Measurements from ENCODE around the gene EEF1A2. TPM values are rescaled to one million over a fixed set of nuclear protein-coding genes. Genes with fewer than 3 reads are reported as not detected.

EEF1A2 gene
- total RNA-seq, 4 donors from 2014 or later, result 2.1 to 4.7 (median 2.8) TPM; not detected in 1

DNA sequence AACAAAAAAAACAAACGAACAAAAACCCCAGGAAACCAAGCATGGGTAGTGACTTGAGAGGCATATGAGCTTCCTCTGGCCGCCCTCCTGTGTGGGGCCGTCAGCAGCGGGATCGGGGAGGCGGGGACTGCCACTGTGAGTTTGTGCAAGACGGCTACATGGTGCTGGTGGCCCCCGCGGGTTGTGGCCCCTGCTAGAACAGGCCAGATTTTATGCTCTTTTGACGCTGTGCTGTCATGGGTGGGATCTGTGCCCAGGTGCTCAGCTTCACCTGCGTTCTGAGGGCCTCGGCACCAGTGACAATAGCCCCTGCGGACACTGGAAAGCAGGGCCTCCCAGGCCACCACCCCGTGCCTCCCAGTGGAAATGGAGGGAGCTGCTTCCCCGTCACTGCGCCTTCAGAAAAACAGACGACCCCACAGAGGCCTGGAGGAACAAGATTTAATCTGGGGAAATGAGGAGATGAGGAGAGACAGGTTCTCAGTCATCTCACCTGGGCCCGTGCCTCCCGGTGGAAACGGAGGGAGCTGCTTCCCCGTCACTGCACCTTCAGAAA is 21.7 kb downstream of the EEF1A2 start:
- DNase-seq (ENCODE audit: low spot score) (no peak), ATAC-seq (ENCODE audit: low FRiP score) (no peak)
- TF ChIP-seq, protein P1, sequence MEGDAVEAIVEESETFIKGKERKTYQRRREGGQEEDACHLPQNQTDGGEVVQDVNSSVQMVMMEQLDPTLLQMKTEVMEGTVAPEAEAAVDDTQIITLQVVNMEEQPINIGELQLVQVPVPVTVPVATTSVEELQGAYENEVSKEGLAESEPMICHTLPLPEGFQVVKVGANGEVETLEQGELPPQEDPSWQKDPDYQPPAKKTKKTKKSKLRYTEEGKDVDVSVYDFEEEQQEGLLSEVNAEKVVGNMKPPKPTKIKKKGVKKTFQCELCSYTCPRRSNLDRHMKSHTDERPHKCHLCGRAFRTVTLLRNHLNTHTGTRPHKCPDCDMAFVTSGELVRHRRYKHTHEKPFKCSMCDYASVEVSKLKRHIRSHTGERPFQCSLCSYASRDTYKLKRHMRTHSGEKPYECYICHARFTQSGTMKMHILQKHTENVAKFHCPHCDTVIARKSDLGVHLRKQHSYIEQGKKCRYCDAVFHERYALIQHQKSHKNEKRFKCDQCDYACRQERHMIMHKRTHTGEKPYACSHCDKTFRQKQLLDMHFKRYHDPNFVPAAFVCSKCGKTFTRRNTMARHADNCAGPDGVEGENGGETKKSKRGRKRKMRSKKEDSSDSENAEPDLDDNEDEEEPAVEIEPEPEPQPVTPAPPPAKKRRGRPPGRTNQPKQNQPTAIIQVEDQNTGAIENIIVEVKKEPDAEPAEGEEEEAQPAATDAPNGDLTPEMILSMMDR (IDR thresholded peaks at IDR 0.05), result no peak

DNA sequence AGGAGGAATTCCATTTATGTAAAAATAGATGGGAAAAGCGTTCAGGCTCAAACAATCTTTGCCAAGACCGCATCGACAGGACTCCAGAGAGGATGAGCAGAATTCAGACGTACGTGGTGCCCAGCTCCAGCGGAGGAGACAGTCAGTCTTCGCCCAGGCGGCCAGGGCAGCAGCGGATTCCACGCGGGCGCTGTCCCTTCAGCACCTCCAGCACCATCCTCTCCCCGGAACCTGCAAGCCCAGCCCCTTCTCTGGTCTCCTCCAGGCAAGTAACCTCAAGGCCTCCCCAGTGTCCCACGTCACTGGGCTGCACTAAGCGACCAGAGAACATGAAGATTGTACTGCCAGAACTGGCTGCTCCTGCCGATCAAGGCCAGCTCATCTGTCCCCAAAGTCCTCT is 23.7 kb downstream of the EEF1A2 start:
- TF ChIP-seq, protein P1 (IDR thresholded peaks at IDR 0.05), result no peak
- DNase-seq (ENCODE audit: low spot score) (no peak), ATAC-seq (ENCODE audit: low FRiP score) (no peak)

DNA sequence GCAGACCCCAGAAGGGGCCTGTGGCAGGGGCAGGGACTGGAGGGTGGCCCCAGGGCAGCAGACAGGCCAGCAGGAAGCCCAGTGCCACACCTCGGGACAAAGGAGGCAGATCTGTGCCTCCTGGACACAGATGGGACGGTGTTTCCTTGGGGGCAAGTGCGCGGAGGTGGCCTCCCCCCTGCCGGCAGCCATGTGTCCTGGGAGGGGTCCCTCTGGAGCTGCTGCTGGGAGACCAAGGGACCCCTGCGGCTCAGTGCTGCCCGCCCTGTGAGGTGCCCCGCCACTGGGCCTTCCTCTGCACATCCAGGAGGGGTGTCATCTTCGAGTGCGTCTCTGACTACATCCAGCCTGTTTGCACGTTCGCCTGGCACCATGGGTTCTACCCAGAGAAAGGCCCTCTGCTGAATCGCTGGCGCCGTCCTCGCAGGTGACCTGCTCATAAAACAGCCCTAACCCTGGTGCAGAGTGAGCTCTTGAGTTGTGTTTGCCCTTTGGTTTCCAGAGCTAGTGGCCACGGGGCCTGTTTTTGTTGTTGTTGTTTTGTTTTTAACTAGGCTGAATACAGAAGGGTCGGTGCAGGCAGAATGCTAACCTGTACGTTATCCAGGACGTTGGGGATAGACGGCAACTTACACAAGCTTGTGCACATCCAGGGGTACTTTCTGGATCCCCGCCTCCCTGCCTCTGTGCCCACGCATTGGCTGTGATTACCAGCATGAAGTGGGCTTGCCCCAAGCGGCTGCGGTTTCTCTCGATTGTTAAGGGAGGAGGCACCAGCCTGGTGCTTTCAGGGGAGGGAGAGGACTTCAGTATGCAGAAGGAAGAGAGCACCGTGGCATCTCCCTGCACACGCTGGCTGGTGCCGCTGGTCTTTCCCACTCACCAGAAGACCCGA is 25.1 kb downstream of the EEF1A2 start:
- TF ChIP-seq, protein P1 (IDR thresholded peaks at IDR 0.05), result no peak
- no peak for DNase-seq (ENCODE audit: low spot score)
- ATAC-seq (ENCODE audit: low FRiP score), result no peak

DNA sequence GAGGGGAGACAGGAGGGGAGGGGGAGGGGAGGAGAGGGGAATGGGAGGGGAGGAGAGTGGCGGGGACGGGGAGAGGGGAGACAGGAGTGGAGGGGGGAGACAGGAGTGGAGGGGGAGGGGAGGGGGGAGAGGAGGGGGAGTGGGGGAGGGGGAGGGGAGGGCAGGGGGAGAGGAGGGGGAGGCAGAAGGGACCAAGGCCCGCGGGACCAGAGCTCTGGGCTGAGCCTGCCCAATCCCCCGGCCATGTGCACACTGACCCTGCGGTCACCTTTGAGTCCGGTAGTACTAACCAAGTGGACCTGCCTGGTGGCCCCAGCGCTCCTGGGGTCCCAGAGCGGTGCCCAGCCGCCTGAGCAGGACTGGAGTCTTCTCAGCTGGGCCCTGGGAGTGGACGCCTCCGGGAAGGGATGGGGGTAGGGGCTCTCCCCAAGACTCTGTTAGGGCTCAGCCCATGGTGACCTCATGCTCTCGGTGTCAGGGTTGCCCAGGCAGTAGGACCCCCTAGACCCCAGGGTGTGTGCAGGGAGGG is 26.0 kb downstream of the EEF1A2 start:
- TF ChIP-seq, protein P1 (IDR thresholded peaks at IDR 0.05), result no peak
- ATAC-seq (ENCODE audit: low FRiP score) (no peak), DNase-seq (ENCODE audit: low spot score) (no peak)

DNA sequence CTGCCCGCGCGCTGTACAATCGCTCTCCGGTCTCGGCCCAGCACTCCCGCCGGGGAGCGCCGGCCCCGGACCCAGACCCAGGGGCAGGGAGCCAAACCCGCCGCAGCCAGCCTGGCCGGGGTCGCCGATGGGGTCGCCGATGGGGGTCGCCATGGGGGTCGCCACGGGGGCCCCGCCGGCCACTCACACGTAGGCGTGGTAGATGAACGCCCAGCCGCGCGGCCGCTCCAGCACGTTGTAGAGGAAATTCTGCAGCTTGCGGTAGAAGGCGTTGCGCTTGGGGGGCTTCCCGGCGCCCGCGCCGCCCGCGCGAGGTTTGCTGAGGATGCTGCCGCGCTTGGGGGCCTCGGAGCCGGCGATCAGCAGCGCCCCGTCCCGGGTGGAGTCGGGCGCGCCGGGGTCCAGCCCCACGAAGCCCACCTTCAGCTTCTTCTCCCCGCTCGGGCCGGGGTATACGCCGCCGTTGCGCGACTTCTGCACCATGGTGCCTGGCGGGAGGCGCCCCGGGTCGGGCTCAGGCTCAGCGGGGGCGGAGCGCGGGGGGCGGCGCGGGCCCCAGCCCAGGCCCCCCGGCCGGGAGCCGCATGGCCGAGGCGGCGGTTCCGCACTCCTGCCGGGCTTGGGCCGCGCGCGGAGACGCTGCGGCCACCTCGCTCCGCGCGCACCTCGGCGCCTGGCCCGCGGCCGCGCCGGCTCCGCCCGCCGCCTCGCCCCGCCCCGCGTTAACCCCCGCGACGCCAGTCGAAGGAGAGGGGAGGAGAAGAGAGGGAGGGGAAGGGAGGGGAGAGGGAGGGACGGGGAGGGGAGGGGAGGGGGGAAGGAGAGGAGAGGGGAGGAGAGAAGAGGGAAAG is 26.7 kb downstream of the EEF1A2 start, which contains the start of gene KCNQ2:
KCNQ2 (minus strand) TSS at position 675 of the 851 bp plus-strand sequence; CDS start at position 483, 192 bp downstream.
- no peak for DNase-seq (ENCODE audit: low spot score)
- TF ChIP-seq, protein P1 (IDR thresholded peaks at IDR 0.05), result no peak
- no peak for ATAC-seq (ENCODE audit: low FRiP score)

DNA sequence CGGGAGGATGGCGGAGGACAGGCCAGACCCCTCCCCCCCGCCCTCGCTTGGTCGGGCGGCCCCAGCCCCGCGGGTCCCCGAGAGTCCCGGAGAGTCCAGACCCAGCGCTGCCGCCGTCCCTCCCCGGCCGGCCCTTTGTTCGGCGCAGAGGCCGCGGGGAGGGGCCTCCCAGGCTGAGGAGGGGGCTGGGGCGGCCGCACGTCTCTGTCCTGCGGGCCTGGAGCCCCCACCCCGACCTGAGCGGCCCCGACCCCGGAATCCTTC is 27.2 kb downstream of the EEF1A2 start:
- ATAC-seq (ENCODE audit: low FRiP score) (no peak), DNase-seq (ENCODE audit: low spot score) (no peak)
- TF ChIP-seq, protein P1 (IDR thresholded peaks at IDR 0.05), result no peak
